GM15510 (cell line): Measurements from ENCODE around the gene SCAMP2.

ENCODE experiments used
- POLR2A ChIP-seq: IDR thresholded peaks from 3 replicates; pipeline ENCODE4 v1.6.1; 2011; ENCODE audit warnings: borderline replicate concordance; ENCODE audit not compliant: insufficient read length; ENCODE audit errors: extremely low read depth

The SCAMP2 gene, protein sequence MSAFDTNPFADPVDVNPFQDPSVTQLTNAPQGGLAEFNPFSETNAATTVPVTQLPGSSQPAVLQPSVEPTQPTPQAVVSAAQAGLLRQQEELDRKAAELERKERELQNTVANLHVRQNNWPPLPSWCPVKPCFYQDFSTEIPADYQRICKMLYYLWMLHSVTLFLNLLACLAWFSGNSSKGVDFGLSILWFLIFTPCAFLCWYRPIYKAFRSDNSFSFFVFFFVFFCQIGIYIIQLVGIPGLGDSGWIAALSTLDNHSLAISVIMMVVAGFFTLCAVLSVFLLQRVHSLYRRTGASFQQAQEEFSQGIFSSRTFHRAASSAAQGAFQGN

DNA sequence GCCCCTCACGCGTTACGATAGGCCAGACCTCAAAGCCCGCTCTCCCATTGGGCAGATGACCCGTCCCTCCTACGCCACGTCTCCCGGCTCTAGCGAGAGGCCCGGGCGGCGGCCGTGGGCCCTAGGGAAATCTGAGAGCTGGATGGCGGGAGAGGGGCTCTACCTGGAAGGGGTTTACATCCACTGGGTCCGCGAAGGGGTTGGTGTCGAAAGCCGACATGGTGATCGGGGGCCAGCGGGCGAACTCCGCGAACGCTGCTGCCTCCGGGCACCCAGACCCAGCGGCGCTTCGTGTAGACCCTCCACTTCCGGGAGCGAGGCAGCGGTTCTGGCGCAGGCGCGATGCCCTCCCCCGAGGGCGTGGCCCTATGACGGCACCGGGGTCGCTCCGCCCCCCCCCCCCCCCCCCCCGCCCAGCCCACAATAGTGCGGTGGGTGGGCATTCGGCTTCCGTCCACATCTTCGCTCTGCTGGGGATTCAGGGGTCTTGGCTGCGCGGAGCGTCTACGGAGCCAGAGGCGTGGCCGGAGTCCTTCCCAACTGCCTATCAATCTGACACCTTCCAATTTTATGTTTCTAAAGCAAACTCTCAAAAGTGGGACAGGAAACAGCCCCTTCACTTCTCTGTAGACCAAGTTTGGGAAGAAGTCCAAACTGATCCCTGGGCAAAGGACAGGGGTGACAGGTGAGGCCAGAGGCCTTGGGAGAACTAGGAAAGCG is at the start of gene SCAMP2:
SCAMP2 (minus strand) TSS at position 330 of the 720 bp plus-strand sequence; CDS start at position 220, 110 bp downstream.
- TF ChIP-seq POLR2A = peak; percentile 84

DNA sequence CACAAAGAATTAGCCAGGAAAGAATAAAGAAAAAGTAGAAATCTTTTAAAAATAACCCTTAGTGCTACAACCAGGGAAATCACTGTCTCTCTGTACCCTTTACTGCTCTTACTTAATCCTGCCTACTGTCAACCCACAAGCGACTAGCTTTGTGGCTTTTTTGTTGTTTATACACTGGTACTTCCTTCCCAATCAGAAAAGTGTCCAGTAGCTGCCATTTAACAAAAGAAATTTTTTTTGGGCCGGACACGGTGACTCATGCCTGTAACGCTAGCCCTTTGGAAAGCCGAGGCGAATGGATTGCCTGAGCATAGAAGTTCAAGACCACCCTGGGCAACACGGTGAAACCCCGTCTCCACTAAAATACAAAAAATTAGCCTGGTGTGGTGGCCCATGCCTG is 47.3 kb upstream of the SCAMP2 start:
- TF ChIP-seq POLR2A = no peak

DNA sequence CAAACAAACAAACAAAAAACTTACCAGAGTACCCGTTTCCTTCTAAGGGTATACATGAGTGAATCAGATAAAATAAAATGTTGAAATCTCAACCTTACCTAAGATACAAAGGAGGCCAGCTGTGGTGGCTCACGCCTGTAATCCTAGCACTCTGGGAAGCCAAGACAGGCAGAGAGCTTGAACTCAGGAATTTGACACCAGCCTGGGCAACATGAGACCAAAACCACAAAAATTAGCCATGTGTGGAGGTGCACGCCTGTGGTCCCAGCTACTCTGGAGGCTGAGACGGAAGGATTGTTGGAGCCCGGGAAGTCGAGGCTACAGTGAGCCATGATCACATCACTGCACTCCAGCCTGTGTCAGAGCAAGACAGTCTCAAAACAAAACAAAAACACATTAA is 44.5 kb upstream of the SCAMP2 start:
- TF ChIP-seq POLR2A = no peak

DNA sequence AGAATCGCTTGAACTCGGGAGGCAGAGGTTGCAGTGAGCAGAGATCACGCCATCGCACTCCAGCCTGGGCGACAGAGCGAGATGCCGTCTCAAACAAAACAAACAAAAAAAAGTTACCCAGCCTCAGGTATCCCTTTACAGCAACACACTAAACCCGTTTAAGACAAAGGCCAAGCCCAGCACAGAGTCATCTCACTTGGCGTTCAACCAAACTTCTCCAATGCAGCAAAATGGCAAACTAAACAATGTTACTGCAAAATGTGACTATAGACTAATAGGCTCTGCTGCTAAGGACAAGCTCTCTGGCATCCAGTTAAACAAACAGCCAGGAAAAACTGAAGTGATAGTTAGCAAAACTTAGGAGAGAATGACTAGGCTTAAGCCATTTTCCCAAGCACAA is 39.9 kb upstream of the SCAMP2 start:
- TF ChIP-seq POLR2A = no peak

DNA sequence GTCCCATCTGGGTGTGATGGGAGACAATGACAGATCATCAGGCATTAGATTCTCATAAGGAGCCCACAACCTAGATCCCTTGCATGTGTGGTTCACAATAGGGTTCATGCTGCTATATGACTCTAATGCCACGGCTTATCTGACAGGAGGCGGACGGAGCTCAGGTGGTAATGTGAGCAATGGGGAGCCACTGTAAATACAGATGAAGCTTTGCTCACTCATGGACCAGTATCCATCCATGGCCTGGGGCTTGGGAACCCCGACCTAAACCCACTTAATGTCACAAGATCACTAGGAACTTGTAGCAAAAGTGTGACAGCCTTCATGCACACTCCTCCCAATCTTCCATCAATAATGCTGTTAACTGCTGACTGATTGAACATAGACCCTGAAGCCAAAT is 35.5 kb upstream of the SCAMP2 start:
- TF ChIP-seq POLR2A = no peak

DNA sequence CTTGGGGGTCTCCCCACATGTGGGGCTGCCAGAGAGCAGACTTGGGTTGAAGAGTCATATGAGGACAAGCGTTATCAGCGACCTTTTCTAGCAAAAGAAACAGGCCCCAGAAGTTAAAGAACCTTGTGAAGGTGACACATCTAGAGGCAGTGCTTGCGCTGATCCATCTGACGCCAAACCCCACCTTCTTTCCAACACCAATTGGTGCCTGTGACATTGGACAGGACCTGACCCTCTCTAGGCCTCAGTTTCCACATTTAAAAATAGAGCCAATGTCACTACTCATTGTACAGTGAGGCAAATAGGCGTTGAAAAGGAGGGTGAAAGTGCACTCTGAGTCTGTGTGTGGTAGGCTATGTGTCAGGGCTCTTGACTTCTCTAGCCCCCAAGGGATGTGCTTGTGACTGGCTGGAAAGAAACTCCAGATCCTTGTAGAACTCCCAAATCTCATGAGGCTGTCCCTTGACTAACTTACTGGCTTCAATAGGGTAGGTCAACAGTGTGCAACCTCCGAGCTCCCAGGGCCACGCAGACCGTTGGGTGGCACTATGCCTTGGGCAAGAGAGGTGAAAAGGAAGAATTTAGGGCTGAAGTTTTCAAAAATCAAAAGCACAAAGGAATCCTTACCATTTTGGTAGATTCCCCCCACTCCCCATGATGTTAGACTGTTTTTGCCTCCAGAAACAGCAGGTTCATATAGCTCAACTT is 34.2 kb upstream of the SCAMP2 start:
- no peak for TF ChIP-seq POLR2A

DNA sequence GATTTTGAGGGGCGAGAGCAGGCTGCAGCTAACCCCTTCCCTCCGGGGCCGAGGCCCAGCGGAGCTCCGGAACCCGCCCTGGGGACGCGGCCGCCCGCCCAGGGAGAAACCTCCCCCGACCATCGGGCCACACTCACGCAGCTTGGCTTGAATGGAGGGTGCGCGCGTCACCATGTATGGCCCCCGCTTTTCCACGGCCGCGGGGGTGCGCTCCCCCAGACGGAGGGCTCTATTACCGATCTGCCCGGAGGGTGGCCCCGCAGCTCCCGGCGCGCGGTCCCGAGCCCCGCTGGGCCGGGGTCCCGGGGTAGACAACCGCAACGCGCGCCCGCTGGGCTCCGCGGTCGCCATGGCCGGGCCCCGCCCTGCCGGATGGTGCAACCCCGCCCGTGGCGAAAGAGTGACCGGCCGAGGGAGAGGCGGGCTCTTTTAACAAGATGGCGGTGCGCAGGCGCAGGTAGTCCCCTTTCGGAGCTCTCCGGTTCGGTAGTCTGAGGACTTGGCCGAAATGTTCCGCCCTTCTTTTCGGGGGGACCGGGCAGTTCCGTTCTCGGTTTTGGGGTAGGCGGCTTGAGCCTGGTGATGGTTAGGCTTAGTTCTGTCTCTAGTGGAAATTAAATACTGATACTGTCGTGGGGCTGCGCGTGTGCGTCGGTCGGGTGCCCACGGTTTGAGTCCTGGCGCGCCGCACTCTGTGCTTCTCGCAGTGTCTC is 33.4 kb upstream of the SCAMP2 start, which contains the start of gene FAM219B:
FAM219B (minus strand) TSS at position 402 of the 713 bp plus-strand sequence; CDS start at position 351, 51 bp downstream.
- peak; percentile 95 for TF ChIP-seq POLR2A

DNA sequence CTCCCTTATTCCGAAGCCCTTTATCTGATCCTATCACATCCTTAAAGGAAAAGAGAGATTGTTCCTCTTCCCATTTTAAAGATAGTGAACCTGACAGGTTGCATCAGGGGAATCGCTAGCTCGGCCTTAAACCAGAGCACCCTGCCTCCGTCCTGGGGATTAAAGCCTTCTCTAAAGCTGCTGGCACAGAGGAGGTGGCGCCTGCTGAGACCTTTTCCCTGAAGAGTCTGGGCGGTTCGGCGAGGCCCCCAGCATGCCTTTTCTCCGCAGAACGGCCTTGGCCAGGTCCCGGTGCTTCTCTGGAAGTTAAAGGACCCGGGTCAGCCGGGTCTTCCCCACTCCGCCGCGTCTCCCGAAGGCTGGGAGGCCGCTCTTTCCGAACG is 32.9 kb upstream of the SCAMP2 start:
- no peak for TF ChIP-seq POLR2A

DNA sequence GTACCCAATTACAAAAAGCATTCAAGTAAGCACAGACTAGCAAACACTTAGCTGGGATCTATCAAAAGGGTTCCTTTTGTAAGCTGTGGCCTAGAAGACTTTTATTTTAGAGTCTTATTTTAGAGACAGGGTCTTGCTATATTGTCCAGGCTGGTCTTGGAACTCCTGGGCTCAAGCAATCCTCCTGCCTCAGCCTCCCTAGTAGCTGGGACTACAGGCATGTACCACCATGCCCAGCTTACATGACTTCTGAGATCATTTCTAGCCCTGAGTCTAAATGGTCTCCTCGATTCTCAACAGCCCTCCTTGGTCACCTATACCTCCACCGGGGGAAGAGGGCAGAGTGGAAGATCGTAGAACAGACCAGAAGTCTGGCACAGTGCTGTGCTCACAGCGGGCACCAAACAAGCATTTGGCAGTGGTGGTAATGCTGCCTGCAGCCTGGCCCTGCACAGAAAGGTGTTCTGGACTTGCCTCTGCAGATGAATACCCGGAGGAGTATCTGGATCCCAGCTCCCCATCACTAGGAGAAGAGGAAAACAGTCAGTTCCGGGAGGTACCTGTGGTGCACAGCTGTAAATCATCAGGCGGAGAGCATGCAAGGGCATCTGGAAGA is 31.1 kb upstream of the SCAMP2 start:
- no peak for TF ChIP-seq POLR2A

DNA sequence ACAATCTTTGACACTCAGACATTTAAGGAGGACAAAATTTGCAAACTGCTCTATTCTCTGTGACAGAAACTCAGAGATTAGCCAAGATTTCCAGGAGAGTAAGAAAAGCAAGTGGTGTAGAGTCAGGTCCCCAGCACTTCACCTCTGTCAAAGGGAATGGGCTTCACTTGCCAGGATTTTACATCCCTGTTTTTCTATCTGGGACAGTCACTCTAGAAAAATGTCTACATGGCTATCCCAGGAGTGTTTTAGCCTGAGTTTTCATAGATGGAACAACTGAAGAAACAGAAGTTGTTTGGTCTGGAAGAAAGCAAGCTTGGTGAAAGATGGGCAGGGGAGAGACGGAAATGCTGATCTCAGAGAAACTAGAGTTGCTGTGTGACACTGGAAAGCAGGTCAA is 30.5 kb upstream of the SCAMP2 start:
- TF ChIP-seq POLR2A = no peak

DNA sequence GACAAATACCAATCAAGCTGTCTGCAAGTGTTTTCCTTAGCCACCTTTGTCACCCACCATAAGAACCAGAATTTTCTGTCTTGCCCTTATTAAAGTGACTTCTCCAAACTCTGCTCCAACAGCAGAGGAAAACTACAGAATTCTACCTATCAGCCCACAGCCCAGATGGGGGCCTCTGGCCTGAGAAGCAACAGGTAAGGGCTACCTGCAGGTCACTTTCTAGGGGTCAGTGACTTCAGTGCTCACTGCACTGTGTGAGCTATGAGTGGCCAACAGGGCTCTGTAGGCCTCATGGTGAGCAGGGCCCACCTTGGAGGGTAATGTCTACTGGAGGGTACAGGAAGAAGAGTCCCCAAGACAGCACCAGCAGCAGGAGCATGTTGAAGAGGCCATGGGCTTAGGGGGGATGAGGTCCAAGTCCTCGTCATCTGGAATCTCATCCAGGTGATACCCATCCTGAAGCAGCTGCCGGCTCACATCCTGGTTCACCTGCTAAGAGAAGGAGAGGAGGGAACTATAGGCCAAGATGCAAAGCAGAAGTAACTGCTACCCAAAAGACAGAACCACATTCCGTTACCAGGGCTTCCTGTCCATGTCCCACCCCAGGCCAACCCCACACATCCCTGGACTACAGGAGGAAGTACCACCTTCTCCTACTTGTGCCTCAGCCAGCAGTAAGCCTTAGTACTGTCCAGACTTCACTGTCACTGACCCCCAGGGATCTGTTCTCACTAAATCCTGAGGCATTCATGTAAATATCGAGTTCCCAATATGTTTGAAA is 29.3 kb upstream of the SCAMP2 start:
- no peak for TF ChIP-seq POLR2A

DNA sequence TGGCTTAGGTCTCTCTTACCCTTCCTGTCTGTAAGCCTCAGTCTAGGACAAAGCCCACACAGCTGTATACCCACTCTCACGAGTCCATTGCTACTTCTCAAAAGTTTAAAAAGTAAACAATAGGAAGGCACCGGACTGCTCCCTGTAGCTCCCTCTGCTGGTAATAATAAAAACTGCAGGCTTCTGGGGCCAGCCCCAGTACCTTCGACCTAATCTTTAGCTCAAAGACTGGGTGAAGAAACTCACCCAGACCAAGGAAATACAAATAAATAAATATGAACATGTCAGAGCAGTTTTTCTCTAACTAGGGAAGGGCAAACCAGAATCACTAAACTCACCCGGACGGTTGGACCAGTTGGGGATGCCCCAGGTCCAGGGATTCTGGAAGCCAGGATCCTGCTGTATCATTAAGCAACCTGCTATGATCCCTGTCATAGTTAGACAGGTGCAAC is 28.5 kb upstream of the SCAMP2 start:
- TF ChIP-seq POLR2A = no peak

DNA sequence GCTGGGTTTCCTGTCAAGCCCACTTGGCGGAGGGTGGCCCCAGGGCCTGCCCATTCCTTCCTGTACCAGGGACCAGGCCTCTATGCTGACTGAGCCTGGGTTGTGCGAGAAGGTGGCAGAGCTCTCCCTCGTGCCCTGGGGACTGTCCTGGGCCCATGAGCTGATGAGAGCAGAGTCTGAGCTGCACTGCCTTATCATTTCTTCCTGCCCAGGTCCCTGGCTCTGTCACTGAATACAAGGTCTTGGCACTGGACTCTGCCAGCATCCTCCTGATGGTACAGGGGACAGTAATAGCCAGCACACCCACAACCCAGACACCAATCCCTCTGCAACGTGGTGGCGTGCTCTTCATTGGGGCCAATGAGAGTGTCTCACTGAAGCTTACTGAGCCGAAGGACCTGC is 24.1 kb upstream of the SCAMP2 start:
- no peak for TF ChIP-seq POLR2A

DNA sequence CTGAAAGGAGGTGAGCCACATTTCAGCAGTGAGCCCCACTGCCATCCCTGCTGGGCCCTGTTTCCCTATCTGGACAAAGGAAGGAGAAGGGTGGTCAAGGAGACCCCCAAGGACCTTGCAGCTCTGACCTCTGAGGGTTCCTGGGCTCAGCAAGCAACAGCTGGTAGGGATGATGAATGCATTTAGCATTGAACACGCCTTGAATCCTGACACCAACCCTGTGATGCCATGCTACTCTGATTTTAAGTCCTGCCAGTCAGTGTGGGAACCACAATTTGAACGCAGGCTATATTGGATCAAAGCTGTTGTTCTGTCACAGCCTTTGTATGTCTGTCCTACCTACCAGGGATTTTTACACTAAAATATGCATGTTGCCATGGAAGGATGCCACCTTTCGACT is 23.2 kb upstream of the SCAMP2 start:
- no peak for TF ChIP-seq POLR2A

DNA sequence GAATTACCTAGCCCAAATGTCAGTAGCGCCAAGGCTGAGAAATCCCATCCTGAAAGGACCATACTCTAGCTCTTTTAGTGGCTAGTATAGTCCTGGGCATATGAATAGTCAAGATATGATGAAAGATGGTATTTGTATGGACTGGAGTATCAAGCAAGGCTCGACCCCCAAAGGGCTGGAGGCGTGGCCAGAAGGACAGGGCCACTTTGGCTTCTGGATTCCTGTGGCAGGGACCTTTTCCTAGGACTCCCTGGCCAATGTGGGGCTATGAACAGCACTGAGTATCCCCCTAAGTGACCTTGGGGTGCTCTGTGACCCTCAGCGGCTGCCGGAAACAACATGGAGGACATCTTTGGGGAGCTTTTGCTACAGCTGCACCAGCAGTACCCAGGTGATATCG is 22.7 kb upstream of the SCAMP2 start:
- no peak for TF ChIP-seq POLR2A

DNA sequence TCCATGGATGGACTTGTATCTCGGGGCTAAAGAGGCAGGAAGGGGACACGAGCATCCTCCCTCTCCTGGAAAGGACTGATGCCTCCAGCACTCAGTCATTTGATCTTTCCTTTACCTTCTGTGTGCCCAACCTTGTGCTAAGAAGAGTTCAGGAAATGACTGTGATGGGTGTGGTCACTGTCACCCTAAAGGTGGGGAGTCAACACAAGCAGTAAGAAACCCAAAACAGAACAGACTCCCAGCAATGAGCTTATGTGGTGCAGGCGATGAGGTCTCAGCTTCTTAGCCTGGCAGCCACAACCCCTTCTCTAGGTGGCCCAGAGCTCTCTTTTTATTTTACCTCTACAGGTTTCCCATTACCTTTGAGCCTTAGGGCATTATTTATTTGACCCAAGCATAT is 20.5 kb upstream of the SCAMP2 start:
- no peak for TF ChIP-seq POLR2A
